Measurements from ENCODE around the gene SURF4.

Gene SURF4

GRCh38 chr9:133401588-133401987, 25.7 kb upstream of the SURF4 start:
- Histone ChIP-seq H3K36me3 (ENCODE audit: control insufficient read depth, low read length) (peaks cover 29% of the 10 kb centered on the region), H4K20me1 (ENCODE audit: control insufficient read depth, insufficient read depth, low read depth, low read length) (peaks cover 4% of the 10 kb centered on the region)

GRCh38 chr9:133400292-133400691, 24.4 kb upstream of the SURF4 start:
- Histone ChIP-seq H3K9me2 (replicated peaks; ENCODE audit: control insufficient read depth, low read length) (no peaks in the 10 kb centered on the region), H4K20me1 (ENCODE audit: control insufficient read depth, insufficient read depth, low read depth, low read length) (no peaks in the 10 kb centered on the region), H3K4me2 (ENCODE audit: low read length) (no peak overlapping the region), H3F3A (ENCODE audit: control insufficient read depth, insufficient read depth) (no peaks in the 10 kb centered on the region), H3K9me3 (ENCODE audit: control insufficient read depth, insufficient read depth, low read length) (no peaks in the 10 kb centered on the region), H3K27ac (ENCODE audit: low read depth, low read length) (no peak overlapping the region), H3K4me1 (ENCODE audit: control insufficient read depth, low read length) (no peaks in the 10 kb centered on the region), H3K4me3 (ENCODE audit: low read length) (no peak overlapping the region), H3K36me3 (ENCODE audit: control insufficient read depth, low read length) (peaks cover 16% of the 10 kb centered on the region), H3K27me3 (ENCODE audit: control insufficient read depth, low read length) (peaks cover 5% of the 10 kb centered on the region; the same call in 1 of the 2 replicates), H3K79me2 (ENCODE audit: control insufficient read depth, low read length) (no peaks in the 10 kb centered on the region)
- TF ChIP-seq EZH2phosphoT487 (IDR thresholded peaks at IDR 0.05; ENCODE audit: borderline replicate concordance, low read length): no peak
- no peak for TF ChIP-seq CTCF (IDR thresholded peaks at IDR 0.05; ENCODE audit: low read depth, low read length, poor library complexity, severe bottlenecking)

More at GRCh38 chr9:133401588-133401987, 25.7 kb upstream of the SURF4 start:
- no peaks in the 10 kb centered on the region for H3K9me2 ChIP-seq (replicated peaks; ENCODE audit: control insufficient read depth, low read length)
- no peaks in the 10 kb centered on the region for H3K4me1 ChIP-seq (ENCODE audit: control insufficient read depth, low read length)
- H3F3A ChIP-seq (ENCODE audit: control insufficient read depth, insufficient read depth): no peaks in the 10 kb centered on the region
- no peaks in the 10 kb centered on the region for H3K9me3 ChIP-seq (ENCODE audit: control insufficient read depth, insufficient read depth, low read length)
- H3K27me3 ChIP-seq (ENCODE audit: control insufficient read depth, low read length): peaks cover 5% of the 10 kb centered on the region; the same call in 1 of the 2 replicates
- H3K4me3 ChIP-seq (ENCODE audit: low read length): no peak overlapping the region
- no peak overlapping the region for H3K4me2 ChIP-seq (ENCODE audit: low read length)
- H3K79me2 ChIP-seq (ENCODE audit: control insufficient read depth, low read length): peaks cover 2% of the 10 kb centered on the region; the same call in 1 of the 2 replicates
- no peak overlapping the region for H3K27ac ChIP-seq (ENCODE audit: low read depth, low read length)
- no peak for TF ChIP-seq CTCF (IDR thresholded peaks at IDR 0.05; ENCODE audit: low read depth, low read length, poor library complexity, severe bottlenecking)
- no peak for TF ChIP-seq EZH2phosphoT487 (IDR thresholded peaks at IDR 0.05; ENCODE audit: borderline replicate concordance, low read length)

GRCh38 chr9:133397895-133398294, 22.0 kb upstream of the SURF4 start:
- Histone ChIP-seq H3K9me2 (replicated peaks; ENCODE audit: control insufficient read depth, low read length) (no peaks in the 10 kb centered on the region), H3K36me3 (ENCODE audit: control insufficient read depth, low read length) (no peaks in the 10 kb centered on the region), H3K4me1 (ENCODE audit: control insufficient read depth, low read length) (no peaks in the 10 kb centered on the region), H3K4me3 (ENCODE audit: low read length) (no peak overlapping the region), H3K27ac (ENCODE audit: low read depth, low read length) (no peak overlapping the region), H3K4me2 (ENCODE audit: low read length) (no peak overlapping the region), H3K27me3 (ENCODE audit: control insufficient read depth, low read length) (peaks cover 5% of the 10 kb centered on the region; the same call in 1 of the 2 replicates), H3F3A (ENCODE audit: control insufficient read depth, insufficient read depth) (no peaks in the 10 kb centered on the region), H3K9me3 (ENCODE audit: control insufficient read depth, insufficient read depth, low read length) (no peaks in the 10 kb centered on the region), H4K20me1 (ENCODE audit: control insufficient read depth, insufficient read depth, low read depth, low read length) (no peaks in the 10 kb centered on the region), H3K79me2 (ENCODE audit: control insufficient read depth, low read length) (no peaks in the 10 kb centered on the region)
- TF ChIP-seq CTCF (IDR thresholded peaks at IDR 0.05; ENCODE audit: low read depth, low read length, poor library complexity, severe bottlenecking) (no peak), EZH2phosphoT487 (IDR thresholded peaks at IDR 0.05; ENCODE audit: borderline replicate concordance, low read length) (no peak)
